ENCODE data around the gene ASB7.

The ASB7 gene

GRCh38 chr15:100566850-100567628 is 35.4 kb upstream of the ASB7 start:
- ChIA-PET CTCF (no interaction called here), POLR2A (no interaction called here)
- TF ChIP-seq HDGF (IDR thresholded peaks at IDR 0.05; ENCODE audit: borderline replicate concordance), result no peak
- no peak for TF ChIP-seq NFRKB (IDR thresholded peaks at IDR 0.05)
- no peak for TF ChIP-seq FOXA1 (IDR thresholded peaks at IDR 0.05)
- TF ChIP-seq ARNT (IDR thresholded peaks at IDR 0.05), result no peak
- no peak for TF ChIP-seq BHLHE40 (IDR thresholded peaks at IDR 0.05; ENCODE audit: borderline replicate concordance)
- TF ChIP-seq CTBP1 (IDR thresholded peaks at IDR 0.05; ENCODE audit: borderline replicate concordance), result no peak
- TF ChIP-seq ELF4 (IDR thresholded peaks at IDR 0.05), result no peak
- TF ChIP-seq TARDBP (IDR thresholded peaks at IDR 0.05), result no peak
- no peak for TF ChIP-seq SP1 (IDR thresholded peaks at IDR 0.05)
- no peak for TF ChIP-seq SUZ12 (IDR thresholded peaks at IDR 0.05)
- DNase-seq (ENCODE audit: extremely low spot score), result no peak

DNA sequence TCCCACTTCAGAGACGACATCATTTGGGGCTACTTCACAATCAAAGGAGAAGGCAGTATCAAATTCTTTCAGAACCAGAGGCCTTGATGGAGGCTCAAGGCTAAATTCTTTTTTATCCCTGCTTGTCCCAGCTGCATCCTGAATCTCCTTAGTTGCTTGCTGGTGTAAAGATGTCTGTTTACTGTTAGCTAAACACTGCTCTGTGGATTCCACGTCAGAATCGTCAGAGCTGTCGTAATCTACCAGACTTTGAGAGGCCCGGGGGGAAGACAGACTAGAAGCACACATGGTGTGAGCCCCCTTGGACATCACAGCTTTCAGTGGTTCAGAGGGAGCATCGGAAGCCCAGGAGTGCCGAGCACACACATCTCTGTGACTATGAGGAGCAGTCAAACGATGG is 33.0 kb upstream of the ASB7 start:
- TF ChIP-seq ZNF384 (IDR thresholded peaks at IDR 0.05), result no peak
- DNase-seq (ENCODE audit: extremely low spot score), result no peak
- ChIA-PET POLR2A (no interaction called here), CTCF (no interaction called here)

GRCh38 chr15:100570275-100570674 is 32.1 kb upstream of the ASB7 start:
- POLR2A ChIA-PET, result no interaction called here
- TF ChIP-seq SP1 (IDR thresholded peaks at IDR 0.05) (no peak), FOXM1 (IDR thresholded peaks at IDR 0.05; ENCODE audit: borderline replicate concordance) (no peak), L3MBTL2 (conservative IDR thresholded peaks at IDR 0.05) (no peak), PKNOX1 (IDR thresholded peaks at IDR 0.05) (no peak), TARDBP (IDR thresholded peaks at IDR 0.05) (no peak), ZNF384 (IDR thresholded peaks at IDR 0.05) (no peak), HDGF (IDR thresholded peaks at IDR 0.05; ENCODE audit: borderline replicate concordance) (no peak), LEF1 (IDR thresholded peaks at IDR 0.05; ENCODE audit: borderline replicate concordance) (no peak), FOXA1 (IDR thresholded peaks at IDR 0.05) (no peak), BHLHE40 (IDR thresholded peaks at IDR 0.05; ENCODE audit: borderline replicate concordance) (no peak), ARNT (IDR thresholded peaks at IDR 0.05) (no peak), NFRKB (IDR thresholded peaks at IDR 0.05) (no peak)
- DNase-seq (ENCODE audit: extremely low spot score), result no peak
- CTCF ChIA-PET, result no interaction called here

- ChIA-PET CTCF (no interaction called here), POLR2A (no interaction called here)
- no peak for DNase-seq (ENCODE audit: extremely low spot score)
- TF ChIP-seq FOXK2 (IDR thresholded peaks at IDR 0.05) (no peak), FOXM1 (IDR thresholded peaks at IDR 0.05; ENCODE audit: borderline replicate concordance) (no peak), FOXA1 (IDR thresholded peaks at IDR 0.05) (no peak), BHLHE40 (IDR thresholded peaks at IDR 0.05; ENCODE audit: borderline replicate concordance) (no peak), ELF4 (IDR thresholded peaks at IDR 0.05) (no peak), HDGF (IDR thresholded peaks at IDR 0.05; ENCODE audit: borderline replicate concordance) (no peak), PKNOX1 (IDR thresholded peaks at IDR 0.05) (no peak), CTBP1 (IDR thresholded peaks at IDR 0.05; ENCODE audit: borderline replicate concordance) (no peak), ARNT (IDR thresholded peaks at IDR 0.05) (no peak), ZNF384 (IDR thresholded peaks at IDR 0.05) (no peak), TARDBP (IDR thresholded peaks at IDR 0.05) (no peak), SUZ12 (IDR thresholded peaks at IDR 0.05) (no peak), NFRKB (IDR thresholded peaks at IDR 0.05) (no peak), L3MBTL2 (conservative IDR thresholded peaks at IDR 0.05) (no peak), LEF1 (IDR thresholded peaks at IDR 0.05; ENCODE audit: borderline replicate concordance) (no peak), SP1 (IDR thresholded peaks at IDR 0.05) (no peak)
These were observed 31.6 kb upstream of the ASB7 start for GRCh38 chr15:100570735-100571313.

DNA sequence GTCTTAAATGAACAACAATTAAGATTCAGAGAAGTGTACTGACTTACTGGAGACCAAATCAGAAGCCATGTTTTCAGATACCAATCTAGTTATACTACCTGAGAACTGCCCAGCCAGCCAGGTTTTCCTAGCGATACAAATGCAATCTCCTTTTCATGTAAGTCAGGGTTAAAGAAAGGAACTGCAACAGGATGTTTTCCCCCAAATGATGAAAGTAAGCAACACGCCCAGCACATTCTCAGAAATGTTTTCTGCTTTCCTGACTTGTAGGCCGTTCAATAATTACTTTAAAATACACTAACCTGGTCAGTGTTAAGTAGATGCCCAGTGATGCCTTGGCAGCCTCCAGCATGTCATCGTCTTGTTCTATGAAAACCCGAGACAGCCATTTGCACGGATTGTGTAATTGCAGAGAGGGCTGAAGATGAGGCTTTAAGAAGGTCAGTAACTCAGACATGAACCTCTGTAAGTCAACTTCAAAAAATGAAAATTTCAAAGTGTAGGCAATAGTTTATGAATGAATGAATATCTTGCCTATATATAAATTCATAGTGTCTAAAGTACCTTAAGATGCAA is 30.7 kb upstream of the ASB7 start:
- TF ChIP-seq SP1 (IDR thresholded peaks at IDR 0.05) (no peak), BHLHE40 (IDR thresholded peaks at IDR 0.05; ENCODE audit: borderline replicate concordance) (no peak), FOXM1 (IDR thresholded peaks at IDR 0.05; ENCODE audit: borderline replicate concordance) (no peak), CTBP1 (IDR thresholded peaks at IDR 0.05; ENCODE audit: borderline replicate concordance) (no peak), FOXK2 (IDR thresholded peaks at IDR 0.05) (no peak), TARDBP (IDR thresholded peaks at IDR 0.05) (no peak), FOXA1 (IDR thresholded peaks at IDR 0.05) (no peak), HDGF (IDR thresholded peaks at IDR 0.05; ENCODE audit: borderline replicate concordance) (no peak)
- no peak for DNase-seq (ENCODE audit: extremely low spot score)
- POLR2A ChIA-PET, result no interaction called here
- CTCF ChIA-PET, result interaction anchor here (1.0 to 2.2 kb wide), 2 partner anchors 222 to 657 kb away, joined by 3 to 6 read pairs; no protein-coding TSS in a partner anchor

- ChIA-PET POLR2A (interaction anchor here (1.0 kb wide), 1 partner anchor 230 kb away, joined by 3 read pairs; the partner anchor contains the start of gene ADAMTS17), CTCF (interaction anchor here (0.7 to 2.2 kb wide), 3 partner anchors 42 to 658 kb away, joined by 3 to 6 read pairs (median 4); no protein-coding TSS in a partner anchor)
- no peak for DNase-seq (ENCODE audit: extremely low spot score)
- no peak for TF ChIP-seq LEF1 (IDR thresholded peaks at IDR 0.05; ENCODE audit: borderline replicate concordance)
- no peak for TF ChIP-seq SUZ12 (IDR thresholded peaks at IDR 0.05)
- no peak for TF ChIP-seq HDGF (IDR thresholded peaks at IDR 0.05; ENCODE audit: borderline replicate concordance)
- TF ChIP-seq FOXK2 (IDR thresholded peaks at IDR 0.05), result no peak
- TF ChIP-seq FOXM1 (IDR thresholded peaks at IDR 0.05; ENCODE audit: borderline replicate concordance), result no peak
- TF ChIP-seq L3MBTL2 (conservative IDR thresholded peaks at IDR 0.05), result no peak
- TF ChIP-seq NFRKB (IDR thresholded peaks at IDR 0.05), result no peak
- no peak for TF ChIP-seq ZNF384 (IDR thresholded peaks at IDR 0.05)
- TF ChIP-seq SP1 (IDR thresholded peaks at IDR 0.05), result no peak
- TF ChIP-seq ELF4 (IDR thresholded peaks at IDR 0.05), result no peak
- no peak for TF ChIP-seq ARNT (IDR thresholded peaks at IDR 0.05)
- no peak for TF ChIP-seq CTBP1 (IDR thresholded peaks at IDR 0.05; ENCODE audit: borderline replicate concordance)
- TF ChIP-seq TARDBP (IDR thresholded peaks at IDR 0.05), result no peak
These were observed 29.9 kb upstream of the ASB7 start for GRCh38 chr15:100572362-100572983.
